Ureter (tissue), 1 donor: ENCODE measurements around the gene THBS2. TPM values are rescaled to one million over a fixed set of nuclear protein-coding genes. Genes with fewer than 3 reads are reported as not detected.
"Not testable (repeated sequence)": the region's sequence is repeated elsewhere in the genome, so short reads cannot be mapped to it uniquely, and the experiment has no call there.

Experiments used
- DNase-seq: peaks from one replicate; pipeline ENCODE4 v3.0.0-alpha.2; 2020; ENCODE audit warnings: low spot score
- total RNA-seq: library from RNA; stranded (reverse); gene quantifications from one replicate; pipeline ENCODE4 v1.2.4, GENCODE V29; 2023
- donor health status: DM: yes; HTN: yes; CAD: no.

The THBS2 gene
- total RNA-seq, 1 donor from 2014 or later = 65.8 TPM

- DNase-seq = no peak
Observed at GRCh38 chr6:169185692-169186485, 67.8 kb downstream of the THBS2 start.

GRCh38 chr6:169185011-169185521 lies 68.6 kb downstream of the THBS2 start:
- no peak for DNase-seq

GRCh38 chr6:169184419-169184818 lies 69.2 kb downstream of the THBS2 start:
- no peak for DNase-seq

DNA sequence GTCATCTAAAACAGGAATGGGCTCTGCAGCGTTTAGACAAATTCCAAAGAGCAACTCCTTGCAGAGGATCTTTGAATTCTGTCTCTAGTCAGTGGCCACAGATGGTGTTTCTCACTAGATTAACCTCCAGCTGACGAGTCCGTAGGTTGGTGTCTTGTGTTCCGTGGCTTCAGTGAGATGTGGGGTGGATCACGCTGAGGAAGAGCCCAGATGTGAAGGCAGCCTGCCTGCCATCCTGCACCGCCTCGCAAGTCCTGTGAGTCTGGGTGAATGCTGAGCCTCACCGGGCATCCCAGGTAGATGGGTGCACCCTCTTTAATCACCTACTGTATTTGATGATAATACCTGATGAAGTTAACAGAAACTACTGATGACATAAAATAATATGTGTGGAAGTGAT lies 70.4 kb downstream of the THBS2 start:
- DNase-seq = no peak

GRCh38 chr6:169179831-169180230 lies 73.8 kb downstream of the THBS2 start:
- DNase-seq = not testable (repeated sequence)

DNA sequence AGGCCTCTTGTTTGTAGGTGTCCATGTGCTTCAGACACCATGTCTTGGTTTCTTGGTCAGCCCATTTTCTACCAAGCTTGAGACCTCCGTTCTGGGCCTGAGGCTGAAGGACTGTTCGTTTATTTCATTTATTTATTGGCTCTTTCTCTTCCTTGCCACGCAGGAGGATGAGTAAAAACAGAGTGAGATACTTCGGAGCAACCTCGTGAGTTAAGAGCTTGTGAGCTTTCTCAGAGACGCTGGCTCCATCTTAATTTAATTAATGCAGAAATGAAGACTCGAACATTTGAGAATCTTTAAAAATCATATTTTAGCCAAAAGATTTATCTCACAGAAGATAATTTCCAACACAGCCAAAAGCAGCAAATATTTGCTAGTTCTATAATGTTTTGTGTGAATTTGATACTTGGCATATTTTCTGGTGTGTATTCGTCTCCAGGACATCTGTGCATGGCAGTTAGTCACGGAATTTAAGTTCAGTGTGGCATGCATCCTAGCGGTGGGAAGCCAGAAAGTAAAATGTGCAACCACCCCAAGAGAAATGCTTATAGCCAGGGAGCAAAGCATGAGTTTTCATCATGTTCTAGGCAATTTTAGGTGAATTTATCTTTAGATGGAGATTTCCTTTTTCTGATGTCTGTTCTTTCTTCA lies 76.0 kb downstream of the THBS2 start:
- no peak for DNase-seq

DNA sequence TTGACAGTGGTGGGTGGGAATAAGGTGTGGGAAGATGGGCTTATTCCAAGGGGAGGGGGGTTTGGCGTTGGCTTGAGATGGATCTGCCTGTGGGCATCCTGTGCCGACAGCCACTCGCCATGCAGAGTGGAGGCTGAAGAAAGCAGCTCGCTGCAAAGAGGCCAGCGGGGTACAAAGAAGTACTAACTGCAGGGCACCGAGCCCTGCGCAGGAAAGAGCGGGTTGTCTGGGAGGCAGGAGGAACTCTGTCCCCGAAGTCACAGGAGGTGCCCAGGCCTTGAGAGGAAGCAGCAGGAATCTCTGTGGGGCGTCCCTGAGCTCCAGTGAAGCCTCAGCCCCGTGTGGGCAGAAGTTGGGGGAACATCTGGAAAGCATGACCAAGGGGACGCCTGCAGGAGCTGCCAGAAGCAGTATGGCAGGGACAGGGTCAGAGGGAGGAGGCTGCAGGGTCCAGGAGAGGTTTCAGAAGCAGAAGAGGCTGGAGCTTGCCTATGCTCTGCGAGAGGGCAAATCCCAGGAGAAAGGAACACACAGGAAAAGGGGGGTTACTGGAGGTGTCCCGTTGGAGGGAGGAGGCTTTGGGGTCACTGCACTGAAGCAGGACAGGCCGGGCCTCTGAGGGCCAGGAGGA lies 77.2 kb downstream of the THBS2 start:
- DNase-seq = no peak

DNA sequence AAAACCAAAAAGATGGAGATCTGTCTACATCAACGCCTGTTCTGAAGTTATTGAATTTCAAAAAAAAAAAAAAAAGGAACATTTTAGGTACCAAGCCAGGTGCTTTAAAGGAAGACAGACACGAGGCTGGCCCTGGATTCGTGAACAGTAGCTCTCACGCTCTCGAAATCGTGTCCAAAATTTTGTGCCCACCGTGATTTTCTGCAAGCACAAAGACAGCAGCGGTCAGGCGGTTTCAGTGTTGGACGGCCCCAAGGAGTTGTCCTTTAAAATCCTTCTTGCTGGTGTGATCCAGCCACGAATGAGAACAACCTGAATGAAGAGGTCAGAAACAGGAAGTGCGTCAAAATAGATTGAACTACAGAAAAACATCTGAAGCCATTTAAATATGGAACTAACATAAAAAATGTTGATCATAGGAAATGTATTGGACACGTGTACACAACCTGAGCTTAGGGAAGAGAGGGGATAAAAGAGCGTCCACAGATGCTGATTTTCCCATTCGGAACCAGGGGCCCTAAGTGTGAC lies 78.2 kb downstream of the THBS2 start:
- DNase-seq = no peak

DNA sequence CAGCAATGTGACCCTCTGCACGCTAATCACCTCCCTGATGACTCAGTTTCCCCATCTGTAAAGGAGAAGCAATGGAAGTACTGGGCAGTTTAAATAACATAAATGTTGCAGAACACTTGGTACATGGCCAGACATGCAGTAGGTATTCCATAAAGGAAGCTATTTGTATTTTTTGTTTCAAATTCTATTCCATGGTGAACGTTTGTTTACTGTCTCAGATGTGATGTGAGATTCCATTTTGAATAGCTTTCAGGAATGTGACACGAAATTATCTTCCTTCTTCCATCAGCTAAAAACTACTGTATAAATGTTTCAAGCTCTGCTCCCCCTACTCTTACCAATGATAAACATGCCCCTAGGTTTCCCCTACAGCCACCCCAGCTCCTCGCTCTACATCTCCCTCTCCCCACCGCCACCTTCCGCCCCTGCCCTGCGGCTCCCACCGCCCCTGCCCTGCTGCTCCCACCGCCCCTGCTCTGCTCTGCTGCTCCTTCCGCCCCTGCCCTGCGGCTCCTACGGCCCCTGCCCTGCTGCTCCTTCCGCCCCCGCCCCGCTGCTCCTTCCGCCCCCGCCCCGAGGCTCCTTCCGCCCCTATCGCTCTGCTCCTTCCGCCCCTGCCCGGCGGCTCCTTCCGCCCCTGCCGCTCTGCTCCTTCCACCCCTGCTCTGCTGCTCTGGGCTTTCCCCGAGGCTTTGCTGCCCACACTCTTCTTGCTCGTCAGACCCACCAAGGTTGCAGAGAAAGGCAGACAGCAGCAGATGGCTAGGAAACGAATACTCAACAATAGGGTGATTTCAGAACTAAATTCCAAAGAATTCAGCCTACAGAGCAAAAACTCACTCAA lies 78.9 kb downstream of the THBS2 start:
- DNase-seq = no peak

GRCh38 chr6:169173532-169174268 lies 79.9 kb downstream of the THBS2 start:
- no peak for DNase-seq

DNA sequence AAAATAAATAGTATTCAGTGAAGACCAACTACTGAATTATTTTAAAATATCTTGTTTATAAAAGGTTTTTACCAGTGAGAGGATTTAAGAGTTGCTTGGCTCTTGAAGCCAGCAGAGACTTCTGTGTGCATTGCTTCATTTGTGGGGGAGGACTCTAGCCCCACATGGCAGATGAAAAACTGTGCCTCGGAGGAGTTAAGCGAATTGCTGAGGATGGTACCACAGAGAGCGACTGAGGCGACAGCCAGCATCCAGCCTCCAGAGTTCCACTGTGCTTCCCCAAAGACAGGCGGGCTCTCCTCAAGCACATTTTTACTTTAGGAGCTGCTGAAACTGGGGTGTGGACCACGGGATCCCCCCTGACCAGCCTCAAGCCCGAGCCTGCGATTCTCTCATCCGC lies 80.7 kb downstream of the THBS2 start:
- DNase-seq = no peak

- DNase-seq = no peak
Observed at GRCh38 chr6:169172456-169172855, 81.2 kb downstream of the THBS2 start.

- DNase-seq = no peak
Observed at GRCh38 chr6:169171951-169172350, 81.7 kb downstream of the THBS2 start.

GRCh38 chr6:169171016-169171415 lies 82.6 kb downstream of the THBS2 start:
- DNase-seq = peak; percentile 35

DNA sequence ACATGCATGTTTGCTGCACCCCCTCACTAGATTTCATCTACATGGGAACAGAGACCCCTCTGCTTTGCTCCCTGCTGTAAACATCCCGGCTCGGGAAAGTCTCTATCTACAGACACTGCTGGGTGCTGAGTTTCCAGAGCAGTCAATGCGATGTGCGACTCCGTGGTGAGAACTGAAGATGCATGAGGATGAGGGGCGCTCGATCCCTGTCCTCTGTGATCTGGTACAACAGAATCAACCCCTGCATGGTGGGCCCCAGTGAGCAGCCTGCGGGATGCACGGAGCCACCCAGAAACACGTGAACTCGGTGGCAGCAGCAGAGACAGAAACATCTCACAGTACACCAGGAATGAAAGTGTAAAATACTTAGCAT lies 83.1 kb downstream of the THBS2 start:
- peak; percentile 9 for DNase-seq

DNA sequence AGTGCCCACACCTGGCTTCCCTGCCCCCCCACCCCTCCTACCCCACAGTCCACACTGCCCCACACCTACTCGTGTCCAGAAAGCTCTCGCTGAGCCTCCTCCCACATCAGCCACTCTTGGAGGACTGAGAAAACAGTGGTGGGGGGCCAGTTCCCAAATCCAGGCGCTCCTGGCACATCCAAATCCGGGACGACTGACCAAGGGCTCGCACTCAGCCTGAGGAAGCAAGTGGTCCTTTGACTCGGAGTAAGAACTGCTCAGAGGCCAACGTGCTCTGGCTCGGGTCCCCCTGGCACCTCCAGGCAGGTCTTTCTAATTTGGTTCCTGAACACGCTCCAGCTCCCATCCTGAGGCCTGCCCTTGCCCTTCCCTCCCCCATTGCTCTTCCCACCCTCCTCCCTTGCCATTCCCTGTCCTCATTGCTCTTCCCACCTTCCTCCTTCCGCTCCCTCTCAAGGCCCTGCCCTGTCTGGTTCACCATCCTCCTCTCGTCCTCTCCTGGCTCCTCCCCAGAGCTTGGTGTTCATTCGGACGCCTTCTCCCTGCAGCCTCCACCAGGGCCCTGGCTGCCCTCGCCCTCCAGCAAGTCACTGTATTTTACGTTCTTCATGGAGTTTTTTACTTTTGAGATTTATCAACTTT lies 83.6 kb downstream of the THBS2 start:
- DNase-seq = peak; percentile 32

GRCh38 chr6:169169375-169169774 lies 84.3 kb downstream of the THBS2 start:
- DNase-seq = peak; percentile 32

- DNase-seq = no peak
Observed at GRCh38 chr6:169168706-169169105, 84.9 kb downstream of the THBS2 start.

DNA sequence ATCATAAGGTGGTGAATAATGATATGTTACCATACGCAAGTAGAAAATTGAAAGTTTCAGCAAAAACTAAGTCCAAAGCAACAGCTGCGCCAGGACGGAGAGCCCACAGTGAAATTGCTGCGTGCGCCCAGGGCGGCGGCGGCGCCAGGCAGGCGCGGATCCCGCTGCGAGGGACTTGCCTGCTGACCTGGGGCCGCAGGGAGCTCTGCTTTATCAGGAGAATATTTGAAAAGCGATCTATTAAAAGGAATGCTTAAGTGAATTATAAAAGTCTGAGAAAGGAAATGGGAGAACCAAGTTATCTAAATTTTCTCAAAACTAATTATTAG lies 85.4 kb downstream of the THBS2 start:
- DNase-seq = peak; percentile 14

DNA sequence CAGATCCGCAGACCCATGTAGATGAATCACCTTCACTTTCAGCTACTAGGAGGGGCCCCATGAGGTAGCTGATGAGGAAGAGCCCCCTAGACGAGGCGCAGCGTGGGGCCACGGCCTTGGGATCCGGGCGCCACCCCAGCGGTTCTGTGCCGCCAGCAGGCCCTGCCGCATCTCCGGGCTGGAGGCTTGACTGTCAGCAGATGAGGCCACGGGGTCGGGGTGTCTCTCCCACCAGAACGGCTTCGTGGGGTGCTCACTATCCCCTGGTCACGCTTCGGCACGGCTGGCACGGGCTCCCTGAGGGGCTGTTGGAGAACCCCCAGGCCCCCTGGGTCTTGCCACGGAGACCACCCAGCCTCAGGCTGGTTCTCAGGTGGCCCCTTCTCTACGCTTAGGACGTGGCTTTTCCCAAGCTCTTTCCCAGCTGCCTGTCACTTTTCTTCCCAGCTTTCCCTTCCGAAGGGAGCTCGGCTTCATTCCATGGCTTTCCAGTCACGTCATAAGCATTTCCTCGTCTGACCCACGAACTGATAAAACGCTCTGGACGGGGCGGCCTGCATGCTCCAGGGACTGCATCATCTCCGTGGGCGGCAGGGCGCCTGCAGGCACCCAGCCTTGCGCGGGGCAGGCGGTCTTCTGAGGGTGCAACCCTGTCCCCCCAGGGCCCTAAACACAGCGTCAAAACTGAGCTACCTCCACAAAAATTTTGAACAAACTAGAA lies 85.9 kb downstream of the THBS2 start:
- DNase-seq = peak; percentile 41
